ENCODE measurements around the gene P3H2.

DNA sequence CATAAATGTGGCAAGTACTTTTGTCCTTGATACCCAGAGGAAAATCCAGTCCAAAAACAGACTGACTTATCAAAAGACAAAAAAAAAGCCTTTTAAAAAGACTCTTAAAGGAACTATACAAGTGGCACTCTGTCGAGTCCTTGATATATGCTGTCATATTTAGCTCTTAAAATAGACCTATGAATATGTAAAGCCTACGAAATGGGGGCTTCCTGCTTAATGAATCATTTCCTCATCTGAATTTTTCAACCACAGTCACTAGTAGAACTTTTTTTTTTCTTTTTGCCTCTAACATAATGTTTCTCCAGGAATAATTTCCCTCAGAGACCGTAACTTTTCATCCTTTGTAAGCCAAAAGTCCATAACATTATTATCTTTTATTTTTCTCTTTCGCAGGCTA lies 95.8 kb downstream of the P3H2 start:
- TF ChIP-seq POLR2A (IDR thresholded peaks at IDR 0.05), result no peak
- TF ChIP-seq, protein P1, sequence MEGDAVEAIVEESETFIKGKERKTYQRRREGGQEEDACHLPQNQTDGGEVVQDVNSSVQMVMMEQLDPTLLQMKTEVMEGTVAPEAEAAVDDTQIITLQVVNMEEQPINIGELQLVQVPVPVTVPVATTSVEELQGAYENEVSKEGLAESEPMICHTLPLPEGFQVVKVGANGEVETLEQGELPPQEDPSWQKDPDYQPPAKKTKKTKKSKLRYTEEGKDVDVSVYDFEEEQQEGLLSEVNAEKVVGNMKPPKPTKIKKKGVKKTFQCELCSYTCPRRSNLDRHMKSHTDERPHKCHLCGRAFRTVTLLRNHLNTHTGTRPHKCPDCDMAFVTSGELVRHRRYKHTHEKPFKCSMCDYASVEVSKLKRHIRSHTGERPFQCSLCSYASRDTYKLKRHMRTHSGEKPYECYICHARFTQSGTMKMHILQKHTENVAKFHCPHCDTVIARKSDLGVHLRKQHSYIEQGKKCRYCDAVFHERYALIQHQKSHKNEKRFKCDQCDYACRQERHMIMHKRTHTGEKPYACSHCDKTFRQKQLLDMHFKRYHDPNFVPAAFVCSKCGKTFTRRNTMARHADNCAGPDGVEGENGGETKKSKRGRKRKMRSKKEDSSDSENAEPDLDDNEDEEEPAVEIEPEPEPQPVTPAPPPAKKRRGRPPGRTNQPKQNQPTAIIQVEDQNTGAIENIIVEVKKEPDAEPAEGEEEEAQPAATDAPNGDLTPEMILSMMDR (IDR thresholded peaks at IDR 0.05), result no peak

Data from thyroid gland (tissue), 4 donors.